ENCODE results near the gene TGFBR3.

DNA sequence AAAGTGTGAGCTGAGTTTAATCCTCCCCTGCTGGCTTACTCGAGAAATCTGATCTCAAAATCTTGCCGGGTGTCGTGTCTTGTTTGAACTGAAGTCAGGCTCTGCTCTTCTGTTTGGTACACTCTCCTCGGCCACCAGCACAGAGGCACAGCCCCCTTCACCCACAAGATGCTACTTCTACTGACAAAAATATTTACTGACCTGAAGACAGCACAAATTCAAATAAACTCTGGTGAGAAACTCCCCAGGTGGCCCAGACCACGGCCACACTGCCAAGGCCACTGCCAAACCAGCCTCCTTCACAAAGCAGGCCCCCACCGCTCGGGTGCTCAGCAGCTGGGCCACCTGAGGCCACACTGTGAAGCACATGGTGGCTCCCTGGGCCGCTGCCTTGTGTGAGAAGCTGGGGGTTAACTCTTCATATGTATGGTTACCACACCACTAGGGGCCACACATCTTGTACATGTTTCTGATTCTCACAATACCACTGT is 80.6 kb downstream of the TGFBR3 start:
- TF ChIP-seq, protein P1, sequence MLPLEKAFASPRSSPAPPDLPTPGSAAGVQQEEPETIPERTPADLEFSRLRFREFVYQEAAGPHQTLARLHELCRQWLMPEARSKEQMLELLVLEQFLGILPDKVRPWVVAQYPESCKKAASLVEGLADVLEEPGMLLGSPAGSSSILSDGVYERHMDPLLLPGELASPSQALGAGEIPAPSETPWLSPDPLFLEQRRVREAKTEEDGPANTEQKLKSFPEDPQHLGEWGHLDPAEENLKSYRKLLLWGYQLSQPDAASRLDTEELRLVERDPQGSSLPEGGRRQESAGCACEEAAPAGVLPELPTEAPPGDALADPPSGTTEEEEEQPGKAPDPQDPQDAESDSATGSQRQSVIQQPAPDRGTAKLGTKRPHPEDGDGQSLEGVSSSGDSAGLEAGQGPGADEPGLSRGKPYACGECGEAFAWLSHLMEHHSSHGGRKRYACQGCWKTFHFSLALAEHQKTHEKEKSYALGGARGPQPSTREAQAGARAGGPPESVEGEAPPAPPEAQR (tag by site-specific recombination; IDR thresholded peaks at IDR 0.05), result no peak
- TF ChIP-seq SP2 (tag by site-specific recombination; IDR thresholded peaks at IDR 0.05) (no peak), YY1 (tag by site-specific recombination; IDR thresholded peaks at IDR 0.05) (no peak)
